WTC11 (cell line): ENCODE results near the gene SEMA3F. TPM values are rescaled to one million over a fixed set of nuclear protein-coding genes. Genes with fewer than 3 reads are reported as not detected.

Experiments used
- ATAC-seq: fragments of 200-7000 bp; cut with Tn5 transposase; 2 replicates; pipeline ENCODE4 v1.10.0; 2021; ENCODE audit warnings: mild to moderate bottlenecking, moderate library complexity
- CTCF ChIA-PET: fragments of 300-600 bp; sonication (Branson Sonifier 250); formaldehyde crosslinking; loops from one replicate; lab custom pipeline; 2021; ENCODE audit warnings: antibody characterized with exemption; lab: Charles Lee
- POLR2A ChIA-PET: fragments of 350-600 bp; sonication (Branson Sonifier 250); formaldehyde crosslinking; loops from one replicate; lab custom pipeline; 2021; ENCODE audit warnings: antibody characterized with exemption; lab: Charles Lee
- DNase-seq: peaks from one replicate; pipeline ENCODE4 v3.0.0; 2021; ENCODE audit warnings: low spot score
- H3K27ac Mint-ChIP-seq: 2 replicates; pipeline ENCODE4 v1.8.0; 2021; ENCODE audit warnings: mixed read lengths
- H3K27me3 Mint-ChIP-seq: 2 replicates; pipeline ENCODE4 v1.8.0; 2021; ENCODE audit warnings: low read depth, mild to moderate bottlenecking, moderate library complexity, mixed read lengths
- H3K36me3 Mint-ChIP-seq: 2 replicates; pipeline ENCODE4 v1.8.0; 2021; ENCODE audit warnings: mixed read lengths
- H3K4me1 Mint-ChIP-seq: 2 replicates; pipeline ENCODE4 v1.8.0; 2022; ENCODE audit warnings: mixed read lengths
- H3K4me3 Mint-ChIP-seq: 2 replicates; pipeline ENCODE4 v1.8.0; 2021; ENCODE audit warnings: mild to moderate bottlenecking, moderate library complexity, mixed read lengths
- H3K9me3 Mint-ChIP-seq: 2 replicates; pipeline ENCODE4 v1.8.0; 2021; ENCODE audit warnings: mixed read lengths
- ELF4 ChIP-seq: sonication (generic); formaldehyde crosslinking; IDR thresholded peaks from 2 replicates; pipeline ENCODE4 v1.8.1; 2022; ENCODE audit warnings: low read depth, mild to moderate bottlenecking, moderate library complexity, missing genetic modification reagents
- FOXJ3 ChIP-seq: sonication (generic); formaldehyde crosslinking; IDR thresholded peaks from 2 replicates; pipeline ENCODE4 v1.9.0; 2021; ENCODE audit warnings: missing genetic modification reagents, mild to moderate bottlenecking, borderline replicate concordance
- JAZF1 ChIP-seq: fragments of 250-450 bp; sonication (Bioruptor Pico); IDR thresholded peaks from 2 replicates; pipeline ENCODE4 v1.9.0; 2021; ENCODE audit warnings: moderate library complexity, mild to moderate bottlenecking, inconsistent platforms
- KAT7 ChIP-seq: sonication (generic); formaldehyde crosslinking; IDR thresholded peaks from 2 replicates; pipeline ENCODE4 v1.8.1; 2023; ENCODE audit warnings: missing genetic modification reagents, mild to moderate bottlenecking, borderline replicate concordance
- MXD4 ChIP-seq: fragments of 250-450 bp; sonication (Bioruptor Pico); IDR thresholded peaks from 2 replicates; pipeline ENCODE4 v1.8.0; 2021; ENCODE audit warnings: mild to moderate bottlenecking, moderate library complexity, borderline replicate concordance
- NFATC4 ChIP-seq: fragments of 250-450 bp; sonication (Bioruptor Pico); IDR thresholded peaks from 2 replicates; pipeline ENCODE4 v1.9.0; 2021; ENCODE audit warnings: mild to moderate bottlenecking
- RORB ChIP-seq: fragments of 250-450 bp; sonication (Bioruptor Pico); IDR thresholded peaks from 2 replicates; pipeline ENCODE4 v1.9.0; 2021; ENCODE audit warnings: mild to moderate bottlenecking
- SMAD4 ChIP-seq: sonication (generic); formaldehyde crosslinking; IDR thresholded peaks from 2 replicates; pipeline ENCODE4 v1.8.0; 2022; ENCODE audit warnings: mild to moderate bottlenecking, missing genetic modification reagents
- STAT6 ChIP-seq: sonication (generic); formaldehyde crosslinking; conservative IDR thresholded peaks from 2 replicates; pipeline ENCODE4 v1.8.1; 2023; ENCODE audit warnings: mild to moderate bottlenecking, low read depth, missing genetic modification reagents, moderate library complexity
- TEAD1 ChIP-seq: sonication (generic); formaldehyde crosslinking; IDR thresholded peaks from 2 replicates; pipeline ENCODE4 v1.8.0; 2022; ENCODE audit warnings: mild to moderate bottlenecking, missing genetic modification reagents
- ZNF219 ChIP-seq: sonication (generic); formaldehyde crosslinking; IDR thresholded peaks from 2 replicates; pipeline ENCODE4 v1.8.0; 2023; ENCODE audit warnings: missing genetic modification reagents, mild to moderate bottlenecking, borderline replicate concordance
- total RNA-seq: library from RNA; stranded (reverse); gene quantifications from 3 replicates; pipeline ENCODE4 v1.2.3, GENCODE V29; 2021
- TF ChIP-seq, protein P1 (sequence below): sonication (generic); formaldehyde crosslinking; IDR thresholded peaks from 2 replicates; pipeline ENCODE4 v1.8.0; 2022; ENCODE audit warnings: mild to moderate bottlenecking, missing genetic modification reagents
- TF ChIP-seq, protein P2 (sequence below): fragments of 250-450 bp; sonication (Bioruptor Pico); IDR thresholded peaks from 2 replicates; pipeline ENCODE4 v1.9.0; 2021; ENCODE audit warnings: mild to moderate bottlenecking
- TF ChIP-seq, protein P3 (sequence below): sonication (generic); formaldehyde crosslinking; IDR thresholded peaks from 2 replicates; pipeline ENCODE4 v1.8.0; 2022; ENCODE audit warnings: mild to moderate bottlenecking, missing genetic modification reagents
- TF ChIP-seq, protein P4 (sequence below): sonication (generic); formaldehyde crosslinking; IDR thresholded peaks from 2 replicates; pipeline ENCODE4 v1.8.0; 2022; ENCODE audit warnings: missing genetic modification reagents
- TF ChIP-seq, protein P5 (sequence below): sonication (generic); formaldehyde crosslinking; IDR thresholded peaks from 2 replicates; pipeline ENCODE4 v1.8.1; 2023; ENCODE audit warnings: mild to moderate bottlenecking, missing genetic modification reagents, borderline replicate concordance

The SEMA3F gene
- total RNA-seq, 1 experiment from 2014 or later, result 49.0 TPM

DNA sequence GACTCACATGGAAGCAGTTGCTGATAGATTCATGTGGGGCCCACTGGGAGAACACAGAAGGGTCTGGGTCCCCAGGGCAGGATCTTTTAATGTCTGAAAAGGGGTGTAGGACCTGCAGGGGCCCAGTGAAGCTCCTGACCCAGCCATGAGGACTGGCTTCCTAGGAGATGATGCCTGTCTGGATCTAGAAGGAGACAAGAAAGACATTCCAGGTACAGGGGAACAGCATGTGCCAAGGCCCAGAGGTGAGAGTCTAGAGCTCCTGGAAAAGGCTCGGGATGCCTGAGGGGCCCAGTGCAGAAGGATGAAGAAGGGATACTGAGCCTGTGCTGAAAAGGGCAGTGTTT lies 4.7 kb upstream of the SEMA3F start:
- no peaks in the 10 kb centered on the region for H3K9me3 Mint-ChIP-seq
- no peak for TF ChIP-seq JAZF1 (CRISPR knock-in tag)
- TF ChIP-seq ZNF219 (CRISPR knock-in tag), result no peak
- TF ChIP-seq, protein P1, sequence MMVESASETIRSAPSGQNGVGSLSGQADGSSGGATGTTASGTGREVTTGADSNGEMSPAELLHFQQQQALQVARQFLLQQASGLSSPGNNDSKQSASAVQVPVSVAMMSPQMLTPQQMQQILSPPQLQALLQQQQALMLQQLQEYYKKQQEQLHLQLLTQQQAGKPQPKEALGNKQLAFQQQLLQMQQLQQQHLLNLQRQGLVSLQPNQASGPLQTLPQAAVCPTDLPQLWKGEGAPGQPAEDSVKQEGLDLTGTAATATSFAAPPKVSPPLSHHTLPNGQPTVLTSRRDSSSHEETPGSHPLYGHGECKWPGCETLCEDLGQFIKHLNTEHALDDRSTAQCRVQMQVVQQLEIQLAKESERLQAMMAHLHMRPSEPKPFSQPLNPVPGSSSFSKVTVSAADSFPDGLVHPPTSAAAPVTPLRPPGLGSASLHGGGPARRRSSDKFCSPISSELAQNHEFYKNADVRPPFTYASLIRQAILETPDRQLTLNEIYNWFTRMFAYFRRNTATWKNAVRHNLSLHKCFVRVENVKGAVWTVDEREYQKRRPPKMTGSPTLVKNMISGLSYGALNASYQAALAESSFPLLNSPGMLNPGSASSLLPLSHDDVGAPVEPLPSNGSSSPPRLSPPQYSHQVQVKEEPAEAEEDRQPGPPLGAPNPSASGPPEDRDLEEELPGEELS, result no peak
- TF ChIP-seq, protein P2, sequence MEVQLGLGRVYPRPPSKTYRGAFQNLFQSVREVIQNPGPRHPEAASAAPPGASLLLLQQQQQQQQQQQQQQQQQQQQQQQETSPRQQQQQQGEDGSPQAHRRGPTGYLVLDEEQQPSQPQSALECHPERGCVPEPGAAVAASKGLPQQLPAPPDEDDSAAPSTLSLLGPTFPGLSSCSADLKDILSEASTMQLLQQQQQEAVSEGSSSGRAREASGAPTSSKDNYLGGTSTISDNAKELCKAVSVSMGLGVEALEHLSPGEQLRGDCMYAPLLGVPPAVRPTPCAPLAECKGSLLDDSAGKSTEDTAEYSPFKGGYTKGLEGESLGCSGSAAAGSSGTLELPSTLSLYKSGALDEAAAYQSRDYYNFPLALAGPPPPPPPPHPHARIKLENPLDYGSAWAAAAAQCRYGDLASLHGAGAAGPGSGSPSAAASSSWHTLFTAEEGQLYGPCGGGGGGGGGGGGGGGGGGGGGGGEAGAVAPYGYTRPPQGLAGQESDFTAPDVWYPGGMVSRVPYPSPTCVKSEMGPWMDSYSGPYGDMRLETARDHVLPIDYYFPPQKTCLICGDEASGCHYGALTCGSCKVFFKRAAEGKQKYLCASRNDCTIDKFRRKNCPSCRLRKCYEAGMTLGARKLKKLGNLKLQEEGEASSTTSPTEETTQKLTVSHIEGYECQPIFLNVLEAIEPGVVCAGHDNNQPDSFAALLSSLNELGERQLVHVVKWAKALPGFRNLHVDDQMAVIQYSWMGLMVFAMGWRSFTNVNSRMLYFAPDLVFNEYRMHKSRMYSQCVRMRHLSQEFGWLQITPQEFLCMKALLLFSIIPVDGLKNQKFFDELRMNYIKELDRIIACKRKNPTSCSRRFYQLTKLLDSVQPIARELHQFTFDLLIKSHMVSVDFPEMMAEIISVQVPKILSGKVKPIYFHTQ (CRISPR knock-in tag), result no peak
- no peak for TF ChIP-seq KAT7 (CRISPR knock-in tag)
- TF ChIP-seq, protein P3, sequence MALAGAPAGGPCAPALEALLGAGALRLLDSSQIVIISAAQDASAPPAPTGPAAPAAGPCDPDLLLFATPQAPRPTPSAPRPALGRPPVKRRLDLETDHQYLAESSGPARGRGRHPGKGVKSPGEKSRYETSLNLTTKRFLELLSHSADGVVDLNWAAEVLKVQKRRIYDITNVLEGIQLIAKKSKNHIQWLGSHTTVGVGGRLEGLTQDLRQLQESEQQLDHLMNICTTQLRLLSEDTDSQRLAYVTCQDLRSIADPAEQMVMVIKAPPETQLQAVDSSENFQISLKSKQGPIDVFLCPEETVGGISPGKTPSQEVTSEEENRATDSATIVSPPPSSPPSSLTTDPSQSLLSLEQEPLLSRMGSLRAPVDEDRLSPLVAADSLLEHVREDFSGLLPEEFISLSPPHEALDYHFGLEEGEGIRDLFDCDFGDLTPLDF (CRISPR knock-in tag), result no peak
- no peak for TF ChIP-seq NFATC4 (CRISPR knock-in tag)
- TF ChIP-seq ELF4 (CRISPR knock-in tag), result no peak
- no peak for TF ChIP-seq SMAD4 (CRISPR knock-in tag)
- TF ChIP-seq, all 79 proteins: peak for 0
- peak overlapping the region; percentile 73 for H3K27ac Mint-ChIP-seq
- POLR2A ChIA-PET, result interaction anchor here (0.5 to 0.9 kb wide), 2 partner anchors 32 to 83 kb away, joined by 3 to 4 read pairs; no protein-coding TSS in a partner anchor
- ATAC-seq (no peak), DNase-seq (no peak)
- peaks cover 20% of the 10 kb centered on the region for H3K27me3 Mint-ChIP-seq
- peaks cover 43% of the 10 kb centered on the region for H3K4me1 Mint-ChIP-seq
- CTCF ChIA-PET, result interaction anchor here (0.5 to 3.0 kb wide), 7 partner anchors 12 to 1513 kb away, joined by 3 to 13 read pairs (median 5); no protein-coding TSS in a partner anchor
- H3K36me3 Mint-ChIP-seq, result no peaks in the 10 kb centered on the region
- no peak overlapping the region for H3K4me3 Mint-ChIP-seq

GRCh38 chr3:50150863-50151686 lies 4.0 kb upstream of the SEMA3F start:
- ATAC-seq (peak; percentile 50), DNase-seq (peak; percentile 68)
- POLR2A ChIA-PET, result interaction anchor here (0.5 to 0.9 kb wide), 2 partner anchors 31 to 83 kb away, joined by 3 to 4 read pairs; no protein-coding TSS in a partner anchor
- H3K9me3 Mint-ChIP-seq, result no peaks in the 10 kb centered on the region
- no peaks in the 10 kb centered on the region for H3K36me3 Mint-ChIP-seq
- no peak overlapping the region; the same call in 1 of the 2 replicates for H3K4me3 Mint-ChIP-seq
- CTCF ChIA-PET, result interaction anchor here (0.5 to 3.0 kb wide), 8 partner anchors 13 to 1512 kb away, joined by 3 to 13 read pairs (median 4); no protein-coding TSS in a partner anchor
- H3K4me1 Mint-ChIP-seq, result peaks cover 46% of the 10 kb centered on the region
- H3K27me3 Mint-ChIP-seq, result peaks cover 25% of the 10 kb centered on the region
- peak overlapping the region; percentile 57; the same call in 1 of the 2 replicates for H3K27ac Mint-ChIP-seq
- TF ChIP-seq, protein P4, sequence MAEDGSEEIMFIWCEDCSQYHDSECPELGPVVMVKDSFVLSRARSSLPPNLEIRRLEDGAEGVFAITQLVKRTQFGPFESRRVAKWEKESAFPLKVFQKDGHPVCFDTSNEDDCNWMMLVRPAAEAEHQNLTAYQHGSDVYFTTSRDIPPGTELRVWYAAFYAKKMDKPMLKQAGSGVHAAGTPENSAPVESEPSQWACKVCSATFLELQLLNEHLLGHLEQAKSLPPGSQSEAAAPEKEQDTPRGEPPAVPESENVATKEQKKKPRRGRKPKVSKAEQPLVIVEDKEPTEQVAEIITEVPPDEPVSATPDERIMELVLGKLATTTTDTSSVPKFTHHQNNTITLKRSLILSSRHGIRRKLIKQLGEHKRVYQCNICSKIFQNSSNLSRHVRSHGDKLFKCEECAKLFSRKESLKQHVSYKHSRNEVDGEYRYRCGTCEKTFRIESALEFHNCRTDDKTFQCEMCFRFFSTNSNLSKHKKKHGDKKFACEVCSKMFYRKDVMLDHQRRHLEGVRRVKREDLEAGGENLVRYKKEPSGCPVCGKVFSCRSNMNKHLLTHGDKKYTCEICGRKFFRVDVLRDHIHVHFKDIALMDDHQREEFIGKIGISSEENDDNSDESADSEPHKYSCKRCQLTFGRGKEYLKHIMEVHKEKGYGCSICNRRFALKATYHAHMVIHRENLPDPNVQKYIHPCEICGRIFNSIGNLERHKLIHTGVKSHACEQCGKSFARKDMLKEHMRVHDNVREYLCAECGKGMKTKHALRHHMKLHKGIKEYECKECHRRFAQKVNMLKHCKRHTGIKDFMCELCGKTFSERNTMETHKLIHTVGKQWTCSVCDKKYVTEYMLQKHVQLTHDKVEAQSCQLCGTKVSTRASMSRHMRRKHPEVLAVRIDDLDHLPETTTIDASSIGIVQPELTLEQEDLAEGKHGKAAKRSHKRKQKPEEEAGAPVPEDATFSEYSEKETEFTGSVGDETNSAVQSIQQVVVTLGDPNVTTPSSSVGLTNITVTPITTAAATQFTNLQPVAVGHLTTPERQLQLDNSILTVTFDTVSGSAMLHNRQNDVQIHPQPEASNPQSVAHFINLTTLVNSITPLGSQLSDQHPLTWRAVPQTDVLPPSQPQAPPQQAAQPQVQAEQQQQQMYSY (CRISPR knock-in tag), result no peak
- no peak for TF ChIP-seq MXD4 (CRISPR knock-in tag)
- TF ChIP-seq STAT6, result no peak
- TF ChIP-seq RORB (CRISPR knock-in tag), result no peak
- TF ChIP-seq, protein P5, sequence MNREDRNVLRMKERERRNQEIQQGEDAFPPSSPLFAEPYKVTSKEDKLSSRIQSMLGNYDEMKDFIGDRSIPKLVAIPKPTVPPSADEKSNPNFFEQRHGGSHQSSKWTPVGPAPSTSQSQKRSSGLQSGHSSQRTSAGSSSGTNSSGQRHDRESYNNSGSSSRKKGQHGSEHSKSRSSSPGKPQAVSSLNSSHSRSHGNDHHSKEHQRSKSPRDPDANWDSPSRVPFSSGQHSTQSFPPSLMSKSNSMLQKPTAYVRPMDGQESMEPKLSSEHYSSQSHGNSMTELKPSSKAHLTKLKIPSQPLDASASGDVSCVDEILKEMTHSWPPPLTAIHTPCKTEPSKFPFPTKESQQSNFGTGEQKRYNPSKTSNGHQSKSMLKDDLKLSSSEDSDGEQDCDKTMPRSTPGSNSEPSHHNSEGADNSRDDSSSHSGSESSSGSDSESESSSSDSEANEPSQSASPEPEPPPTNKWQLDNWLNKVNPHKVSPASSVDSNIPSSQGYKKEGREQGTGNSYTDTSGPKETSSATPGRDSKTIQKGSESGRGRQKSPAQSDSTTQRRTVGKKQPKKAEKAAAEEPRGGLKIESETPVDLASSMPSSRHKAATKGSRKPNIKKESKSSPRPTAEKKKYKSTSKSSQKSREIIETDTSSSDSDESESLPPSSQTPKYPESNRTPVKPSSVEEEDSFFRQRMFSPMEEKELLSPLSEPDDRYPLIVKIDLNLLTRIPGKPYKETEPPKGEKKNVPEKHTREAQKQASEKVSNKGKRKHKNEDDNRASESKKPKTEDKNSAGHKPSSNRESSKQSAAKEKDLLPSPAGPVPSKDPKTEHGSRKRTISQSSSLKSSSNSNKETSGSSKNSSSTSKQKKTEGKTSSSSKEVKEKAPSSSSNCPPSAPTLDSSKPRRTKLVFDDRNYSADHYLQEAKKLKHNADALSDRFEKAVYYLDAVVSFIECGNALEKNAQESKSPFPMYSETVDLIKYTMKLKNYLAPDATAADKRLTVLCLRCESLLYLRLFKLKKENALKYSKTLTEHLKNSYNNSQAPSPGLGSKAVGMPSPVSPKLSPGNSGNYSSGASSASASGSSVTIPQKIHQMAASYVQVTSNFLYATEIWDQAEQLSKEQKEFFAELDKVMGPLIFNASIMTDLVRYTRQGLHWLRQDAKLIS (CRISPR knock-in tag), result no peak
- no peak for TF ChIP-seq FOXJ3 (CRISPR knock-in tag)
- peak; percentile 41; the same call in 1 of the 2 replicates for TF ChIP-seq TEAD1
